Right atrium auricular region (tissue), 2 donors: ENCODE results near the gene CEP43. TPM values are rescaled to one million over a fixed set of nuclear protein-coding genes. Genes with fewer than 3 reads are reported as not detected.

Experiments used
- DNase-seq: peaks from one replicate; pipeline ENCODE4 v3.0.0-alpha.2; 2019; ENCODE audit warnings: low spot score
- H3K27ac ChIP-seq, 2 donors: fragments of 200-600 bp; sonication (generic); 1 replicate in 1 of 2; 2 replicates in 1 of 2; pipeline ENCODE4 v1.5.1; 2016 to 2019
- H3K27me3 ChIP-seq, 2 donors: fragments of 200-600 bp; sonication (generic); one replicate each; pipeline versions ENCODE4 v1.5.1 to v1.6.0; 2017 to 2019
- H3K36me3 ChIP-seq: fragments of 200-600 bp; sonication (generic); one replicate; pipeline ENCODE4 v1.5.1; 2016
- H3K4me1 ChIP-seq, 2 donors: fragments of 200-600 bp; sonication (generic); one replicate each; pipeline versions ENCODE4 v1.5.1 to v1.6.0; 2017 to 2019
- H3K4me3 ChIP-seq, 2 donors: fragments of 200-600 bp; sonication (generic); 1 replicate in 1 of 2; 2 replicates in 1 of 2; pipeline ENCODE4 v1.5.1; 2017 to 2019; ENCODE audit warnings: mild to moderate bottlenecking in 1 of 2, moderate library complexity in 1 of 2
- H3K9me3 ChIP-seq, 2 donors: fragments of 200-600 bp; sonication (generic); one replicate each; pipeline ENCODE4 v1.5.1; 2019
- CTCF ChIP-seq, 2 donors: fragments of 200-600 bp; sonication (generic); IDR thresholded peaks; one replicate each; pipeline ENCODE4 v1.5.1; 2019; ENCODE audit warnings: antibody characterized with exemption in 2 of 2
- total RNA-seq, 2 donors: library from RNA; depleted of rRNA; stranded (reverse); fragments of >200 nt; gene quantifications; one replicate each; pipeline ENCODE4 v1.1.0, GENCODE V29; 2016

Gene CEP43
- total RNA-seq, 2 donors from 2014 or later, result 6.7 to 8.8 TPM

- TF ChIP-seq CTCF (IDR thresholded peaks at IDR 0.05), result no peak
- Histone ChIP-seq H3K27ac (no peak overlapping the region), H3K4me3 (no peak overlapping the region), H3K27me3 (no peaks in the 10 kb centered on the region), H3K4me1 (peaks cover 0 to 6% of the 10 kb centered on the region in 2 donors), H3K36me3 (no peaks in the 10 kb centered on the region), H3K9me3 (no peaks in the 10 kb centered on the region)
- no peak for DNase-seq
Observed at GRCh38 chr6:166960609-166960978, 38.6 kb upstream of the CEP43 start.

- Histone ChIP-seq H3K4me1 (no peaks in the 10 kb centered on the region), H3K9me3 (no peaks in the 10 kb centered on the region)
Observed at GRCh38 chr6:166966268-166966667, 32.9 kb upstream of the CEP43 start.

GRCh38 chr6:166969390-166970002 is 29.7 kb upstream of the CEP43 start:
- H3K4me3 ChIP-seq, result no peak overlapping the region
- no peak for TF ChIP-seq CTCF (IDR thresholded peaks at IDR 0.05)
- no peaks in the 10 kb centered on the region for H3K9me3 ChIP-seq
- H3K27ac ChIP-seq, result no peak overlapping the region
- H3K36me3 ChIP-seq, result no peaks in the 10 kb centered on the region
- no peaks in the 10 kb centered on the region for H3K4me1 ChIP-seq
- no peaks in the 10 kb centered on the region for H3K27me3 ChIP-seq
- DNase-seq, result no peak

More at GRCh38 chr6:166966268-166966667, 32.9 kb upstream of the CEP43 start:
- no peak overlapping the region for H3K27ac ChIP-seq
- DNase-seq, result no peak
- H3K4me3 ChIP-seq, result no peak overlapping the region
- H3K36me3 ChIP-seq, result no peaks in the 10 kb centered on the region
- TF ChIP-seq CTCF (IDR thresholded peaks at IDR 0.05), result no peak
- no peaks in the 10 kb centered on the region for H3K27me3 ChIP-seq

- Histone ChIP-seq H3K36me3 (no peaks in the 10 kb centered on the region), H3K9me3 (no peaks in the 10 kb centered on the region), H3K27me3 (no peaks in the 10 kb centered on the region), H3K27ac (no peak overlapping the region), H3K4me3 (no peak overlapping the region), H3K4me1 (no peaks in the 10 kb centered on the region)
- no peak for TF ChIP-seq CTCF (IDR thresholded peaks at IDR 0.05)
- DNase-seq, result no peak
Observed at GRCh38 chr6:166970091-166970490, 29.1 kb upstream of the CEP43 start.

GRCh38 chr6:166970776-166971175 is 28.4 kb upstream of the CEP43 start:
- Histone ChIP-seq H3K9me3 (no peaks in the 10 kb centered on the region), H3K27ac (no peak overlapping the region), H3K36me3 (no peaks in the 10 kb centered on the region), H3K4me1 (no peaks in the 10 kb centered on the region), H3K4me3 (no peak overlapping the region), H3K27me3 (no peaks in the 10 kb centered on the region)
- TF ChIP-seq CTCF (IDR thresholded peaks at IDR 0.05), result no peak
- DNase-seq, result no peak

GRCh38 chr6:166971271-166971670 is 27.9 kb upstream of the CEP43 start:
- DNase-seq, result no peak
- H3K27ac ChIP-seq, result no peak overlapping the region
- TF ChIP-seq CTCF (IDR thresholded peaks at IDR 0.05), result no peak
- no peaks in the 10 kb centered on the region for H3K4me1 ChIP-seq
- no peaks in the 10 kb centered on the region for H3K9me3 ChIP-seq
- no peak overlapping the region for H3K4me3 ChIP-seq
- no peaks in the 10 kb centered on the region for H3K27me3 ChIP-seq
- H3K36me3 ChIP-seq, result no peaks in the 10 kb centered on the region
